K562 (cell line): ENCODE data around the gene DNASE1L2. TPM values are rescaled to one million over a fixed set of nuclear protein-coding genes. Genes with fewer than 3 reads are reported as not detected.

Experiments used
- ADNP ChIP-seq: fragments of 200-800 bp; sonication (Bioruptor generic); IDR thresholded peaks from 2 replicates; pipeline ENCODE4 v1.6.1; 2016; ENCODE audit warnings: missing genetic modification characterization, missing compliant biosample characterization
- BDP1 ChIP-seq: IDR thresholded peaks from 3 replicates; pipeline ENCODE4 v1.6.1; 2011; ENCODE audit not compliant: insufficient read length, insufficient read depth
- FOXA3 ChIP-seq, 2 experiments: fragments of 450-650 bp in 1 of 2; sonication (generic) in 1 of 2; formaldehyde crosslinking; IDR thresholded peaks in 1 of 2; conservative IDR thresholded peaks in 1 of 2; 2 replicates each; pipeline versions ENCODE4 v1.4.0 to v1.8.0; 2020 to 2022; ENCODE audit warnings: mild to moderate bottlenecking in 2 of 2, missing genetic modification reagents in 1 of 2
- FOXM1 ChIP-seq, 2 experiments: fragments of 450-650 bp in 1 of 2; sonication (generic) in 1 of 2; formaldehyde crosslinking in 1 of 2; IDR thresholded peaks; 2 replicates each; pipeline versions ENCODE4 v1.6.1 to v1.9.0; 2017 to 2022; ENCODE audit warnings: low read depth in 2 of 2, mild to moderate bottlenecking in 2 of 2, missing genetic modification reagents in 1 of 2, moderate library complexity in 1 of 2
- GABPA ChIP-seq: fragments of 200-800 bp; sonication (Bioruptor generic); conservative IDR thresholded peaks from 2 replicates; pipeline ENCODE4 v1.6.1; 2016; ENCODE audit warnings: low read depth, missing genetic modification characterization, missing compliant biosample characterization
- GTF2E2 ChIP-seq: fragments of 200-800 bp; sonication (Bioruptor generic); IDR thresholded peaks from 2 replicates; pipeline ENCODE4 v1.6.1; 2016; ENCODE audit warnings: missing genetic modification characterization, missing compliant biosample characterization
- HDAC6 ChIP-seq: IDR thresholded peaks from 2 replicates; pipeline ENCODE4 v1.6.1; 2012; ENCODE audit warnings: low read depth, mild to moderate bottlenecking, control low read depth, inconsistent platforms, low read length, moderate library complexity
- MED1 ChIP-seq: sonication (generic); formaldehyde crosslinking; IDR thresholded peaks from 2 replicates; pipeline ENCODE4 v1.8.1; 2023; ENCODE audit warnings: missing genetic modification reagents, borderline replicate concordance
- POLR2B ChIP-seq: fragments of 450-650 bp; IDR thresholded peaks from 2 replicates; pipeline ENCODE4 v1.6.1; 2018; ENCODE audit warnings: low read depth; ENCODE audit not compliant: partially characterized antibody
- PRMT5 ChIP-seq: sonication (generic); formaldehyde crosslinking; IDR thresholded peaks from 2 replicates; pipeline ENCODE4 v1.5.0; 2020; ENCODE audit warnings: missing genetic modification reagents
- SRF ChIP-seq, 2 experiments: fragments of 250-450, 450-650 bp in 1 of 2; sonication (Bioruptor Pico) in 1 of 2; sonication (generic) in 1 of 2; formaldehyde crosslinking; IDR thresholded peaks; 2 replicates each; pipeline versions ENCODE4 v1.5.0 to v1.5.1; 2020 to 2022; ENCODE audit warnings: mild to moderate bottlenecking in 1 of 2, missing genetic modification reagents in 1 of 2
- TAF15 ChIP-seq: fragments of 200-400 bp; formaldehyde crosslinking; IDR thresholded peaks from 2 replicates; pipeline ENCODE4 v1.6.1; 2017; ENCODE audit warnings: mild to moderate bottlenecking, low read depth, low read length, moderate library complexity
- TFAM ChIP-seq: fragments of 250-450 bp; sonication (Bioruptor Pico); conservative IDR thresholded peaks from 2 replicates; pipeline ENCODE4 v1.5.0; 2021; ENCODE audit warnings: mild to moderate bottlenecking, moderate library complexity
- U2AF2 ChIP-seq: fragments of 200-400 bp; formaldehyde crosslinking; optimal IDR thresholded peaks from 2 replicates; pipeline ENCODE3; 2017; ENCODE audit warnings: low read depth, mild to moderate bottlenecking, low read length
- ZNF175 ChIP-seq: fragments of 200-800 bp; sonication (Bioruptor generic); IDR thresholded peaks from 2 replicates; pipeline ENCODE4 v1.6.1; 2016; ENCODE audit warnings: low read depth, mild to moderate bottlenecking, missing genetic modification characterization, missing compliant biosample characterization
- ZNF232 ChIP-seq: sonication (generic); formaldehyde crosslinking; IDR thresholded peaks from 2 replicates; pipeline ENCODE4 v1.8.0; 2022; ENCODE audit warnings: mild to moderate bottlenecking, missing genetic modification reagents
- ZNF431 ChIP-seq: sonication (generic); formaldehyde crosslinking; IDR thresholded peaks from 2 replicates; pipeline ENCODE4 v1.8.0; 2022; ENCODE audit warnings: mild to moderate bottlenecking, missing genetic modification reagents
- ZNF79 ChIP-seq: fragments of 250-450 bp; sonication (Bioruptor Pico); IDR thresholded peaks from 2 replicates; pipeline ENCODE4 v1.4.0; 2020; ENCODE audit warnings: low read depth, mild to moderate bottlenecking, moderate library complexity
- polyA plus RNA-seq, 8 experiments: library from polyadenylated mRNA; depleted of rRNA in 4 of 8; stranded (reverse) in 5 of 8; unstranded in 3 of 8; fragments of >200 nt; fragmentation: Nextera tagmentation in 2 of 8; fragmentation: Illumina TruSeq in 1 of 8; extraction: Ambion mirVana in 2 of 8; extraction: Trizol in 1 of 8; gene quantifications; 2 replicates each; pipeline versions ENCODE4 v1.2.1 to v1.2.3, GENCODE V29; 2011 to 2014; ENCODE audit warnings: inconsistent platforms in 1 of 8, missing spikeins in 1 of 8
- total RNA-seq, 7 experiments: library from RNA; depleted of rRNA in 6 of 7; stranded (reverse); fragments of >200 nt in 6 of 7; fragmentation: Illumina TruSeq in 2 of 7; extraction: Trizol in 2 of 7; gene quantifications; 2 replicates each; pipeline versions ENCODE4 v1.2.1 to v1.2.3, GENCODE V29; 2011 to 2021; ENCODE audit warnings: low replicate concordance in 1 of 7
- TF ChIP-seq, protein P1 (sequence below): fragments of 250-450 bp; sonication (Bioruptor Pico); IDR thresholded peaks from 2 replicates; pipeline ENCODE4 v1.5.0; 2021; ENCODE audit warnings: mild to moderate bottlenecking, borderline replicate concordance
- TF ChIP-seq, protein P2 (sequence below): sonication (generic); formaldehyde crosslinking; IDR thresholded peaks from 2 replicates; pipeline ENCODE4 v1.8.0; 2022; ENCODE audit warnings: mild to moderate bottlenecking, missing genetic modification reagents
- TF ChIP-seq, protein P3 (sequence below): IDR thresholded peaks from 3 replicates; pipeline ENCODE4 v1.6.1; 2011; ENCODE audit warnings: borderline replicate concordance, mild to moderate bottlenecking, moderate library complexity; ENCODE audit not compliant: insufficient read length; ENCODE audit errors: extremely low read depth

The DNASE1L2 gene
- total and polyA plus RNA-seq, 9 of the 15 experiments (the other 6 are each of a cell fraction or from before 2014, with no cell fraction given), result 0.08 to 2.7 (median 1.7) TPM; not detected in 1

DNA sequence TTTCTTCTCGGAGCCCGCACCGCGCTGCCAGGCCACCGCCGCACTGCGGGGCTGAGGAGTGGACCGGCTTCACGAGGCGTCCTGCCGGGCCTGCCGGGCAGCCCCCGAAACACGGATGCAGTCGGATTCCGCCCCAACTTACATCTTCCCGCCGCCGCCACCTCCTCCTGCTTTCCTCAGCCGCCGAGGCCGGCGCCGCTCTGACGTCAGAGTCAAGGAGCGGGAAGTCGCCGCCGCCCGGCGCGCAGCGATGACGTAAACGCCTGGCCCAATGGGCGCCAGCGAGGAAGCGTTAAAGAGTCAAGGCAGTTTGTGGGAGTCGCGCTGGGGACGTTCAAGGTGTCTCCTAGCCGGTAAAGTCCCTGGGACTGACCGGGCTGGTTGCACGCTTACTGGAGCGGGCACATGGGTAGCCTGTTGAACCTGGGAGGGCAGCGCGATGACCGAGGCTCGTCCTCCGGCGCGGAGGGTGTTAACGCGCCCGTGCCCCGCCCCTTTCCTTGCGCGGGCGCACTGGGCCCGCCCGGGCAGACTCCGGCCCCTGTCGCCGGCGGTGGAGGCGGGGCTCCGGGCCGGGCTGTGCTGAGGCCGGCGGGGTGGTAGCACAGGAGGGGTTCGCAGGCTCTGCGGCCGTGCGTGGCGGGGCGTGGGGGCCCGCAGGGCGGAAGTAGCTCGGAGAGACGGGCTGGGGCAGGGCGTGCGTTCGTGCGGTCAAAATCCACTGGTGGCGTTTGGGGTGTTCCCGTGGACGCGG is 31.8 kb downstream of the DNASE1L2 start, which contains the start of gene RNPS1 (continued):
- TF ChIP-seq, protein P1, sequence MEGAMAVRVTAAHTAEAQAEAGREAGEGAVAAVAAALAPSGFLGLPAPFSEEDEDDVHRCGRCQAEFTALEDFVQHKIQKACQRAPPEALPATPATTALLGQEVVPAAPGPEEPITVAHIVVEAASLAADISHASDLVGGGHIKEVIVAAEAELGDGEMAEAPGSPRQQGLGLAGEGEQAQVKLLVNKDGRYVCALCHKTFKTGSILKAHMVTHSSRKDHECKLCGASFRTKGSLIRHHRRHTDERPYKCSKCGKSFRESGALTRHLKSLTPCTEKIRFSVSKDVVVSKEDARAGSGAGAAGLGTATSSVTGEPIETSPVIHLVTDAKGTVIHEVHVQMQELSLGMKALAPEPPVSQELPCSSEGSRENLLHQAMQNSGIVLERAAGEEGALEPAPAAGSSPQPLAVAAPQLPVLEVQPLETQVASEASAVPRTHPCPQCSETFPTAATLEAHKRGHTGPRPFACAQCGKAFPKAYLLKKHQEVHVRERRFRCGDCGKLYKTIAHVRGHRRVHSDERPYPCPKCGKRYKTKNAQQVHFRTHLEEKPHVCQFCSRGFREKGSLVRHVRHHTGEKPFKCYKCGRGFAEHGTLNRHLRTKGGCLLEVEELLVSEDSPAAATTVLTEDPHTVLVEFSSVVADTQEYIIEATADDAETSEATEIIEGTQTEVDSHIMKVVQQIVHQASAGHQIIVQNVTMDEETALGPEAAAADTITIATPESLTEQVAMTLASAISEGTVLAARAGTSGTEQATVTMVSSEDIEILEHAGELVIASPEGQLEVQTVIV, result no peak
- TF ChIP-seq PRMT5 (CRISPR knock-in tag) (no peak), TFAM (CRISPR knock-in tag) (no peak), FOXA3 (CRISPR knock-in tag; conservative IDR thresholded peaks at IDR 0.05 in 1 of 2, IDR thresholded peaks at IDR 0.05 in 1 of 2) (0 out of 4 replicates have a peak, but pooled peaks of 1 of the 2 experiments have one; percentile 38), BDP1 (no peak), ZNF232 (CRISPR knock-in tag) (peak; percentile 44; the same call in 1 of the 2 replicates), GABPA (tag) (peak; percentile 95), ADNP (tag) (no peak), FOXM1 (IDR thresholded peaks at IDR 0.05; ENCODE audit: low read depth) (peak; percentile 79; the same call in 1 of the 2 replicates), FOXM1 (CRISPR knock-in tag; IDR thresholded peaks at IDR 0.05; ENCODE audit: low read depth) (peak; percentile 59; the same call in 1 of the 2 replicates), U2AF2 (no peak), ZNF431 (CRISPR knock-in tag) (peak; percentile 74; the same call in 1 of the 2 replicates), GTF2E2 (peak; percentile 88; the same call in 1 of the 2 replicates), TAF15 (no peak), HDAC6 (no peak), ZNF79 (no peak), POLR2B (peak; percentile 97), MED1 (no peak), SRF (CRISPR knock-in tag; IDR thresholded peaks at IDR 0.05) (no peak), ZNF175 (CRISPR knock-in tag) (0 out of 2 replicates have a peak, but pooled peaks have one; percentile 41)
- TF ChIP-seq, protein P2, sequence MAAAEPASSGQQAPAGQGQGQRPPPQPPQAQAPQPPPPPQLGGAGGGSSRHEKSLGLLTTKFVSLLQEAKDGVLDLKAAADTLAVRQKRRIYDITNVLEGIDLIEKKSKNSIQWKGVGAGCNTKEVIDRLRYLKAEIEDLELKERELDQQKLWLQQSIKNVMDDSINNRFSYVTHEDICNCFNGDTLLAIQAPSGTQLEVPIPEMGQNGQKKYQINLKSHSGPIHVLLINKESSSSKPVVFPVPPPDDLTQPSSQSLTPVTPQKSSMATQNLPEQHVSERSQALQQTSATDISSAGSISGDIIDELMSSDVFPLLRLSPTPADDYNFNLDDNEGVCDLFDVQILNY (CRISPR knock-in tag), result no peak; the same call in 1 of the 2 replicates
- TF ChIP-seq, protein P3, sequence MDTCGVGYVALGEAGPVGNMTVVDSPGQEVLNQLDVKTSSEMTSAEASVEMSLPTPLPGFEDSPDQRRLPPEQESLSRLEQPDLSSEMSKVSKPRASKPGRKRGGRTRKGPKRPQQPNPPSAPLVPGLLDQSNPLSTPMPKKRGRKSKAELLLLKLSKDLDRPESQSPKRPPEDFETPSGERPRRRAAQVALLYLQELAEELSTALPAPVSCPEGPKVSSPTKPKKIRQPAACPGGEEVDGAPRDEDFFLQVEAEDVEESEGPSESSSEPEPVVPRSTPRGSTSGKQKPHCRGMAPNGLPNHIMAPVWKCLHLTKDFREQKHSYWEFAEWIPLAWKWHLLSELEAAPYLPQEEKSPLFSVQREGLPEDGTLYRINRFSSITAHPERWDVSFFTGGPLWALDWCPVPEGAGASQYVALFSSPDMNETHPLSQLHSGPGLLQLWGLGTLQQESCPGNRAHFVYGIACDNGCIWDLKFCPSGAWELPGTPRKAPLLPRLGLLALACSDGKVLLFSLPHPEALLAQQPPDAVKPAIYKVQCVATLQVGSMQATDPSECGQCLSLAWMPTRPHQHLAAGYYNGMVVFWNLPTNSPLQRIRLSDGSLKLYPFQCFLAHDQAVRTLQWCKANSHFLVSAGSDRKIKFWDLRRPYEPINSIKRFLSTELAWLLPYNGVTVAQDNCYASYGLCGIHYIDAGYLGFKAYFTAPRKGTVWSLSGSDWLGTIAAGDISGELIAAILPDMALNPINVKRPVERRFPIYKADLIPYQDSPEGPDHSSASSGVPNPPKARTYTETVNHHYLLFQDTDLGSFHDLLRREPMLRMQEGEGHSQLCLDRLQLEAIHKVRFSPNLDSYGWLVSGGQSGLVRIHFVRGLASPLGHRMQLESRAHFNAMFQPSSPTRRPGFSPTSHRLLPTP, result no peak
